ENCODE data around the gene MT1F.

- TF ChIP-seq CTCF (conservative IDR thresholded peaks at IDR 0.05; ENCODE audit: low read length) (no peak), EZH2phosphoT487 (IDR thresholded peaks at IDR 0.05; ENCODE audit: borderline replicate concordance, low read depth, low read length) (no peak)
These were observed 24.2 kb upstream of the MT1F start for GRCh38 chr16:56633535-56633934.
